ENCODE data around the gene PROS1.

PROS1 gene

DNA sequence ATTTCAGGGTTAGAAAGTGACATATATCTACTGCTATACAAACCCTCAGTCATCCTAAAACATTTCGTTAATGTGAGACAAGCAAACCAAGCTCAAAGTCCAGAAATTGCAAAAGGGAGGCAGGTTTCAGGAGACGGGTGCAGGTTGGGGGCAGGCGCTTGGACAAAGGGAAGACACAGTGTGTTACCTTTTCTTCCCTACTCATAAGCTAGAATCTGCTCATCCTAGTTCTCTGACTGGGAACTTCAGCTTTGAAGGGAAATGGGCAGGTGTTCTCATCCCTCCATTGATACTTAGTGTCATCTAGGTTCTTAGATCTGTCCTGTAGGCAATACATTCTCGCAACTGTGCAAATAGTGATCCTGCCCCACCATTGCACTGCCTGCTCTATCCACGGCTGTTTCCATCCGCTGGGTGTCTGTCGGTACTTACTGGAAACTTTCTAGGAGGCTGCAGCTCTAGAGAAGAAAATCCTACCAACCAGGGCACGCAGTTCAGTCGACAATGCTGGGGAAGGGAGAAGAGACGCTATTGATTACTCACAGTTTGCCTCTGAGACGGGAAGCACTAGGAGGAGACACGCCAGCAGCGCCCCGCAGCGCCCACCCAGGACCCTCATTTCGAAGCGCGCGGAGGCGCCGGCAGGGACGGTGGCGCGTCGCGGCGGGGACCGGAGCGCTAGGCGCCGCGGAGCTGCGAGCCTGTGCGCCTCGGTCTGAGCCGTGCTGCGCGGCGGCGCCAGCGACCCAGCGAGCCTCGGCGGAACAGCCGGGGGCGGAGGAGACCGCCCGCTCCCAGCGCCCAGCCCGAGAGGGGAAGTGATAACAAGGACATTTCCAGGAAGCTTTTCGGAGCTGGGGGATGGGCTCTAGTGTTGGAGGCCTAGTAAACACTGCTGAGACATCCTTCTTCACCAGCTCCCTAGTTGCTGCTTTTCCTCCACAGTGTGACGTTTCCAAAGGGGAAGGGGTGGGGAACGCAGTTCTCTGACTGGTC lies at the start of gene PROS1:
PROS1 (minus strand) TSS at position 766 of the 996 bp plus-strand sequence; CDS start at position 619, 147 bp downstream.
- peak; percentile 92 for DNase-seq

DNA sequence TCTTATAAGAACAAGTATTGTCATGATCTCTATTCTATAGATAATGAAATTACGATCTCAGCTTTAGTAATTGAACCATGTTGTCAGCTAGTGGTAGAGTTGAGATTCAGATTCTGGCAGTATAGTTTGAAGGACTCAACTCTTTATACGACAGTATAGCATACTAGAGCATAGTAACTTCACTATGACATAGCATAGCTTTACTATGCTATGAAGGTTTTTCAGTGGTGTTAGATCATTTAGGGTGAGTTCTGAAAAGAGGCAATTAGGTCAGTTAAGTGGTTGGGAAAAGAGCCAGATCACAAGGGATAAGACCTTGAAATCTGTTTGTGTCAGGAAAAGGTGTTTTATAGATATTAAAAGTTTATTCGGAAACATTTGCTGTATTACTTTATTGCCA lies 46.6 kb upstream of the PROS1 start:
- no peak for DNase-seq

DNA sequence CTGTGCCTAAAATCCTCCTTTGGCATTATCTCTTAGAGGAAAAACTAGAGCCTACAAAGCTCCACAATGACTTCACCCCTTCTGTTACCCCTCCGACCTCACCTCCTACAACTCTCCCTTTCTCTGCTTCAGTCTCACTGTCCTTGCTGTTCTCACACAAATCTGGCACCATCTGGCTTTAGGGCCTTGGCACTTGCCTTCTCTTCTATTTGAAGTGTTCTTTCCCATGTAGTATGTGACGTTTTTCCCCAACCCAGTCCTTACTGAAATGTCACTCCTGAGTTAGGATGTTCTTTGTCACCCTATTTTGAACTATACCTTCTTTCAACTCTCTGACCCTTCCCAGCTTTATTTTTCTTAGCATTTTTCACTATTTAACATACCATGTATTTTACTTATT lies 46.0 kb upstream of the PROS1 start:
- DNase-seq: no peak

DNA sequence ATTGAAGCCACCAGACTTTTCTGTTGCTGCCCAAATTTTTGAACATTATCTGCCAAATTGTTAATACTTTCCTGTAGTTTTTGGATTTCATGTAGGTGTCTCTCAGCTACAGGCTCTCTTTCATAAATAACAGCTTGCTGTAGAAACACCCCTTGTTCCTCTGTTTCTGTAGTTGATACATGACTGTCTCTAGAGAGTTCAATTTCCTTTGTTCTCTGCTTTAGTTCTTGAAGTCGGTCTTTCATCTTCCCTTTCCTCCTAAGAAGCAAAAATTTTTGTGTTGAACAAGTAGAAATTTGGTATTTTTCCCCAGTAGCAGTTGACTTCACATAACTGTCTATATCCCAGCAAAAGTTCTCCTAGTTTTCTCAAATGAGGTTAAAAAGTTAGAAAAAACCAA lies 41.3 kb upstream of the PROS1 start:
- DNase-seq: no peak

DNA sequence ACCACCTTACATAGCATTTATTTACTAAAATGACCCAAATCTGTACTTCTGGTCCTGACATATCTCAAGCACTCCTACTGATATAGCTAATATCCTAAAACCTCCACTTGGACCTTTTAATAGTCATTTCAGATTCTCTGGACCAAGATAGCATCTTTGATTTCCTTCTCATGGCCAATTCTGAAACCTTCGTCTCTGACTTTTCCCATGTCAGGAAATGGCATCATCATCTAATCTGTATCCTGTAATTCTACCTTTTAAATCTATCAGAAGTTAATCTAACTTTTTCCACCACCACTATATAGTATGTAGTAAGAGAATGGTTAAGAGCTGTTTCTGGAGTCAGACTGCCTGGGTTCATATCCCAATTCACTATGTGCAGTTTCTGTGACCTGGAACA lies 38.5 kb upstream of the PROS1 start:
- no peak for DNase-seq

DNA sequence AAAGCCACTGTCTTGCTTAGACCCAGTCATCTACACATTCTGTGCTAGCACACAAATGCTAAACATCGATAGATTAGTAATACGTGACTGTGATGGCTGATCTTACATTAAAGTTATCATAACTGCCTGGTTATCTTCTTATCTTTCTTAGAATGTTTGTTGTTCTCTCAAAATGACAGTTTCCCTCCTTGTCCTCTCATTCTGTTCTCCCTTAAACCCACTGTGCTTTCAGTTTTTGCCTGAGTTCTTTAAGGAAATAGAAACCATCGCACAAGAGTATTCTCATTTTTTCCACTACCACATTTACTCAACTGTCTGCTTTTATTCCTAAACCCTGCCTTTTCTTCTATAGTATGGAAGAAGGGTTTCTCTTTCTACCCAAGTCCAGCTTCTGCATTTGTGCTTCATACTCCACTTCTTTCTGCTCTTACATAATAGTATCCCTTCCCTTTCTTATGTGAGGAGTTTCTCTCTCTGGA lies 37.6 kb upstream of the PROS1 start:
- DNase-seq: no peak

DNA sequence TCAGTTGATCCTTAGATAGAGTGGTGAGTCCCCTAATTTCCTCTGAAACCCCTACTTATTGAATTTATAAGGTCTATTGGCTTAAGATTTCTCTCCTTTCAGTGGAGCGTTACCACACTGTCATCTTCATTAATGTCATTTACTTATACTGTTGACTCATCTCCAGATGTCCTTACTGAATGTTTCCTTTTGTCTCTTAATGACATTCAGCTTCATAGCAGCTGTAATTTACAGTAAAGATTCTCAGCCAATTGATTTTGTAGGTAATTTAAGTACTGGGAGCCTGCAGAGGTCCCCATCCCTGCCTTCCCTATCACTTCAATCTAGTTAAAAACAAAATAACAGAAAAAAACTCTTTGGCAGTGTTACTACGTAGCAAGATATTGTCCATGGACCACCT lies 35.9 kb upstream of the PROS1 start:
- DNase-seq: no peak

DNA sequence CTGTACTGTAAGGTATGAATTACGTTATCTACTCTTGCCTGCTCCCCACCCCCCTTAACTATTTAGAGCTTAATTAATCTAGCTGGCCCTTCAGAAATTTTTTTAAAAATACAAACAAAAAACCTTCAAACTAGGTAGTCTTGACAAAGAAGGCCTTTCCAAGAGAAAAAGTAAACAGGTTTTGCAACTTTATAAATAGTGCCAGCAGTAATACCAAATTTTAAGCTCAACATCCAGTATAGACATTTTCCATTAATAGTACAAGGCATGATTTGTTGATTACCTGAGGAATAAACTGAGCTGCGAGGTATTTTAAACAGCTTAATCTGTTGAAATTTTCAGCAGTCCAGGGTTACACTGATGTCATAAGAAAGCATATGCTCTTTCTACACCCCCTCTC lies 34.6 kb upstream of the PROS1 start:
- no peak for DNase-seq

DNA sequence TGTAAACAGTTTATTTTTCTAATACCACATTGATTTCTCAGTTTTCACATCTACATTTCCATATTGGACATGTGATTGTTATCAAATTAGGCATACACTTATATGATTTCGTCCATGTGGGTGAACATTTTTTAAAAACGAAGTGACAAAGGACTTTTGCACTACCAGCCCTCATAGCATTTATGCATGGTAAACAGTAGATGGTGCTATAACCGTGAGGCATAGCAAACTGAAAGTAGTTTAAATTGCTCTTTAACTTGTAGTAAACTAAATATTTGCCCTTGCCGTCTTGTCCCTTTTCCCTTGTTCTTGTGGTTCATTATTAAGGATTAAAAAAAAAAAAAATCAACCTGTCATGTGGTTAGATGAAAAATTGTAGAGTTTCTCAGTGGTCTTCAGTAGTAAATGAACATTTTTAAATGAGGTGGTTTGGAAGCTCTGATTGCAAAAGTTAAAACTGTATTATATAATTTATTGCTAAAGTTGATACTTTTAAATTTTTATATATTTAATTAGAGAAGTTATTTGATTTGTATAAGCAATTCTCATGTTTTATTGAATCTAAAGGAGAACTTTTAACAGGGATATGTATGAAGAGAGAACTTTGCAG lies 30.7 kb upstream of the PROS1 start:
- peak; percentile 88 for DNase-seq

DNA sequence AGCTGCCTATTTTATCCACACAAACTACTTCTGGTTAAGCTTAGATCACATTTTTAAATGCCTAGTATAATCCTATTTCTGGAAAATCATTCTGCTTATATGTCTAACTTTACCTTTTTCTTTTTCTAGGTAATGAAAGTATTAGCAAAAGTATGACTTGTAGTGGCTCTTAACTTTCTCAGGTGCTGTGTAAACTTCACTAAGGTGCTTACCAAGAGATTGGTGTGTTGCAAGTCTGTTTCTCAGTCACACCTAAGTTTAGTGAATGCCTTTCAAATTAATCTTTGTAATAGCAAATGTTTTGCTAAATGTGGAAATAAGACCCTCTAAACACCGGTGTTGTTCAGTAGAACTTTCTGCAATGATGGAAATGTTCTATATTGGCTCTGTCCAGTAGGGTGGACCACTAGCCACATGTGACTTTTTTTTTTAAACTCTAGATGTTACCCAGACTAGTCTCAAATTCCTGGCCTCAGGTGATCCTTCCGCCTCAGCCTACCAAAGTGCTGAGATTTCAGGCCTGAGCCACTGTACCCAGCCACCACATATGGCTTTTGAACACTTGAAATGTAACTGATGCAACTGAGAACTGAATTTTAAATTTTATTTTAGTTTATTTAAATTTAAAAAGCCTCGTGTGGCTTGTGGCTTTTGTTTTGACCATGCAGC lies 28.3 kb upstream of the PROS1 start:
- DNase-seq: no peak

DNA sequence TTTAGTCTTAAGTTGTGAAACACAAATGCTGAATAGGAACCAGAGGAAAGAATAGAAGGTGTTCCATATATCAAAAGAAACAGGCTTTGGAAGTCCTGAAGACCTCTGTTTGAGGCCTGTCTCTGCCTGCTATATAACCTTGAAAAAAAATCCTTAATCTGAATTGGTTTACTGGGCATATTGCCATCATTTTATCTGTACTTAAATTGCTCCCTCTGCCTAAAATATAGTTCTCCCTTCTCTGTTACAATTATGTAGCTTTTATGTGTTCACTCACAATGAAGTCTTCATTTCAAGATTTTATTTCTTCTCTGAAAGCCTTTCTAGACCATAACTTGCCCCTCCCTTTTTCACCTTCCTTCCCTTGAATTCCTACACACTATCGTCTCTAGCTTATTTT lies 27.5 kb upstream of the PROS1 start:
- peak; percentile 37 for DNase-seq

DNA sequence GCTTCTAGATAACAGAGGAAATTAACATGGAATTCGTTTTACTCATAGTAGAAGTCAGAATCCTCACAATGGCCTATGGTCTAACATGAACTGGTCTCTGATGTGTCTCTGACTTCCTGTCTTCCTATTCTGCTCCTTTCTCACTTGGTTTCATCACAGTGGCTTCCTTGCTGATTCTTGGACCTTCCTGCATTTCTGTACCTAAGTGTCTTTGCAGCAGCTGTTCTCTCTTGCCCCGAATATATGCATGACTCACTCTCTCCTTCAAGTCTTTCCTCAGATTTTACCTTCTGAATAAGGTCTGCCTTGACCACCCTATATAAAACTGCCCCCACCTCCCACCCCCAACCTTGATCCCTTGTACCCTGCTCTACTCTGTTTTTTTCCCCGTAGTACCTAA lies 20.4 kb upstream of the PROS1 start:
- DNase-seq: no peak

DNA sequence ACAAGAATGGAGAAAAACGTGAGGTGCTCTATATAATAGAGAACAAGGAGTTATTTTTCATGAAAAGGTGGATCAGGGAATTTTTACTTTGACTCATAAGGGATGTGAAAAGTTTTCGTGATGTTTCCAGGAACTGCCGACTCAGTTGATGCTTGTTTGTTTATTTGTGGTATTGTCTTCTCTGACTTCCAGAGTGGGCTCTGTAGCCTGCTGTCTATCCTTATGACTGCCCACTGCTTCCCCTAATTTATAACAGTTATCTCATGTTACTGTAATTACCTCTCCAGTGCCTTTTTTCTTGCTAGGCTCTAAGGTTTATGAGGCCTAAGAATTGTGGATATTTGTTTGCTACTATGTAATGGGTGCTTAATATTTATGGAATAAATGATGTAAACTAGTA lies 18.5 kb upstream of the PROS1 start:
- DNase-seq: no peak

DNA sequence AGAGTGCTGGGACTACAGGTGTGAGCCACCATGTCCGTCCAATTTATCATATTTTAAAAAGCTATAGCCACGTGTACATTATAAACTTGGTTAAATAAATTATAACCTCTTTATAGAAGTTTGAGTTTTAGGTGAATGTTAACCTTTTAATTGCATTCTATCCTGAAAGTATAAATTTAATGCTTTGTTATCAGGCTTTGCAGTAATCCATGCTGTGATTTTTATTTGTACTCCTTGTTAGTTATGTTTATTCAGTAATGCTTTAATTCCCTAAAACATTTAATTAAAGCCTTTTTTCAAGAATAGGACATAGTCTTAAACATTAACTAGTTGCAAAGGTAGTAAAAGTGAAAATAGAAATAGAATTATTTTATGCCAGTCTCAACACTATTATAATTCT lies 17.9 kb upstream of the PROS1 start:
- no peak for DNase-seq

DNA sequence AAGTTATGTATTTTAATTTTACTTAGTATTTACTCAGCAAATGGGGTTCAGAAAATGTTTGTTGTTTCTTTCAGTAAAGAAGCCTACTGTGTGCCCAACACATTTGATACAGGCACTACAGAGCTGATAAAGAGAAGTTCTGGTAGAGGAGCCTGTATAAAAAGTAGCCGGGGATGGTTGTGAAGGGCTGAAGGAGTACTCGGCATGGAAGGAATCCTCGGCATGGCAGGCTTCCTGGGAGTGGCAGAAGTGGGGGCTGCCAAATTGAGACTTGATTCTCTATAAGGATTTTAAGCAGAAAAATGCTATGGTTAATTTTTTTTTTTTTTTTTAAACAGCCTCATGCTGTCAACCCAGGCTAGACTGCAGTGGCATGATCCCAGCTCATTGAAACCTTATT lies 15.5 kb upstream of the PROS1 start:
- DNase-seq: no peak

DNA sequence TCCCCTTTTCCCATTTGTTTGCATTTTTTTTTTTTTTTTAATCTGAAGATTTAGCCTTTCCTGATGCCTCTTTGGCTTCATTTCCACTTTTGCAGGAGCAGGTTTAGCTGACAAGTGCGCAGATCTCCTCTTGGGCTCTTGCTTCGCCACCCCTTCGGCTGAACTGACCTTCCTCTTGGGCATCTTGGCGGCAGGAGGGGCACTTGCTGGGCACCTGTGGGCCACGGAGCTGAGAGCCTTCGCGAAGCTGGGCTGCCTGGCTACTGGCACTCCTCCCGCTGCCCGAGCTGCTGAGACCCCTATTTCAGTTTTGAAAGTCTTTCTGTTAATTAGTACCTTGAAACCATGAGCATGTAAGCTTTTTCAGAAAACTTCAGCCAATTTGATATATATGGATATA lies 15.1 kb upstream of the PROS1 start:
- no peak for DNase-seq

DNA sequence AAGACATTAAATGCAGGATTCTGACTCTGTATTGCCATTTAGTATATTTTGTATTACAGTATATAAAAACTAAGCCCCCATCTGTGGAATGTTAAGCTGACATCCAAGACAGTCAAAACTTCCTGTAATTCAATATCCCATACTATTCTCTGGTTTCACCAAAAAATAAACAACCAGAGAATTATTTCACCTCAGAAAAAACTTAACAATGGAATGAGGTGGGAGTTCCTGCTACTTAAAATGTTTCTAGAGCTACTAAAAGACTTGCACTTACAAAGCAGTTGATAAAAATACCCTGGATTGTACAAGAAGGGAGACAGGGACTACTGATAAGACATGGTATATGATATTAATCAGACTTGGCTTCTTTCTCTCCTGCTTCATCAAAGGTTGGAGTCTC lies 14.6 kb upstream of the PROS1 start:
- DNase-seq: no peak

DNA sequence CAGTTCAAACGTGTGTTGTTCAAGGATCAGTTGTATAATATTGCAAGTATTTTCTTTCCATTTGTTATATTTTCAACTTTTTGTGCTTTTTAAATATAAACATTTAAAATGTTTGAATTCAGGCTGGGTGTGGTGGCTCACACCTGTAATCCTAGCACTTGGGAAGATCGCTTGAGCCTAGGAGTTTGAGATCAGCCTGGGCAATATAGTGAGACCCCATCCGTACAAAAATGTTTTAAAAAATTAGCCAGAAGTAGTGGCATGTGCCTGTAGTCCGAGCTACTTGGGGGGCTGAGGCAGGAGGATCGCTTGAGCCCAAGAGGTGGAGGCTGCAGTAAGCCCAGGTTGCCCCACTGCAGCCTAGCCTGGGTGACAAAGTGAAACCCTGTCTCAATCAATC lies 10.9 kb upstream of the PROS1 start:
- DNase-seq: no peak

DNA sequence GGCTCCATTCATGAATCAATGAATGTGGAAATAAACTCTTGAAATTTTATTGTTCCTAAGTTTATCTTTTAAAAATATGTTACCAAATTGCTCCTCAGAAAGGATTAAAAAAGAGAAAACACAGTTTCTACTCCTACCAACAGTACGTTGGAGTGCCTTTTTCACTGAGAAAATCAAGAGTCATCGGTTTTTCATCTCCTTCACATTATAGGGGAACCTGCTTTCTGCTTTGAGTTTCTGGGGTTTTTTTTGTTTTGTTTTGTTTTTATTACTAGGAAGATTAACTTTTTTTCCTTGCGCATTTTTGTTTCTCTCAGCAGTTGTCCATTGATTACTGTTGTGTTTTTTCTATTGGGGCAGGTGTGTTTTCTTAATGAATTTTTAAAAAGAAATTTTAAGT lies 9.7 kb upstream of the PROS1 start:
- no peak for DNase-seq

DNA sequence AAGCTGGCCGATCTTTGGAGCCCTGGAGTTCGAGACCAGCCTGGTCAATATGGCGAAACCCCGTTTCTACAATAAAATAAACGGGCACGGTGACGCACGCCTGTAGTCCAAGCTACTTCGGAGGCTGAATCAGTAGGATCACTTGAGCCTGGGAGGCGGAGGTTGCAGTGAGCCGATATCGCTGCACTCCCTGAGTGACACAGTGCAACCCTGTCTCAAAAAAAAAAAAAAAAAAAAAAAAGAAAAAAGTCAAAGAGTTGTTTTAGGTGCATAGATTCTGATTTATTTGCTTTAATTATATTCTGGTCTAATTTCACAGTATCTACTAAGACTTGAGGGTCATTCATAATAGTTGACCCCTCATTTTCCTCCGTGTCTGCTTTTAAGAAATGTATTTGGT lies 8.0 kb upstream of the PROS1 start:
- no peak for DNase-seq

DNA sequence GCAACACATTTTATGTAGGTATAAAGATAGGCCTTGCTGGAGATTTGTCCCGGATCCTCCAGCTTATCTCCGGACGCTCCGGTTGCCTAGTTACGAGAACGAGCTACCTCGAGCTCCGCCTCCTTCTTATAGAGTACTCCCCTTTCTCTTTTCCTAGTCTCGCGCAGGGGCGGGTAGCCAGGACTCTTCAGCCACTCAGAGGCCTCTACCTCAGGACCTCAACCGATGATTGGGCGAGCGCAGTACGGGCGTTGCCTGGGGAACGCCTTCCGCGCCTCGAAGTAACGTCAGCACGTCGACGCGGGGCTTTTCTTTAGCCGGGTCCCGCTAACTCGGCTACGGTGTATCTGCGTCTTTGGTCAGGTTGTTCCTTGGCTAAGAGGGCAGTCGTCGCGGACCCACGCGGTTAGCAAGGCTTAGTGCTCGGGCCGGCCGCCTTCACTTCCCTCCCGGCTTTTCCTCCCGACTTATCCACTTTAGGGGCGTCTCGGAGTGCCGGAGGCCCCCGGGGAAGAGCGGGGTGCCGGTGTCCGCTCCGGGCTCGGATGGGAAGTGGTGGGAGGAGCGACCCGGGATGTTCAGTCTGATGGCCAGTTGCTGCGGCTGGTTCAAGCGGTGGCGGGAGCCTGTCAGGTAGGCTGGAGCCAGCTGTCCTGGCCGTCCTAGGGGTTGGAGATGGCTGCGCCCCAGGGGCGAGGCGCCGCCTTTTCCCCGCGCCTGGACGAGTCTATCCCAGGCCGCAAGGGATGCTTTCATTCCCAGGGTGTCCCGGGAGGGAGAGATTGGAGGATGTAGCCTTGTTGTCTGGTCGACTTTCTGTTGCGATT lies 6.4 kb upstream of the PROS1 start, which contains the start of gene ARL13B:
ARL13B (plus strand) TSS at position 306 of the 827 bp plus-strand sequence; CDS start at position 575, 269 bp downstream.
- DNase-seq: peak; percentile 100

DNA sequence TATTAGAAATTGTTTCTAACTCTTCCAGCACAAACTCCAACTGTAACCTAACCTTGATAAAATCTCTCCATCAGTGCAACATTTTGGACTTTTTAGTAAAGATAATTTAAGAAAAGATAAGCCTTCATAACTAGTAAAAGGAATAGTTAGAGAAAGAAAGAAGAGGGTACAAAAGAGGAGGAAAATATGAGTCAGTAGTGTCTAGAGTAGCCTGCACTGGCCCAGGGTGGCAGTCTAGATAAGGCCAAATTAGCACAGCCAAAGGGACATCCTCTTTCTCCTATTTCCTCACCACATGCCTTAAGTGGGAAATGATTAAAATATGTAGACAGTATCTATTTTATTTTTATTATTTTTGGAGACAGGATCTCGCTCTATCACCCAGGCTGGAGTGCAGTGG lies 3.7 kb downstream of the PROS1 start:
- DNase-seq: peak; percentile 82

DNA sequence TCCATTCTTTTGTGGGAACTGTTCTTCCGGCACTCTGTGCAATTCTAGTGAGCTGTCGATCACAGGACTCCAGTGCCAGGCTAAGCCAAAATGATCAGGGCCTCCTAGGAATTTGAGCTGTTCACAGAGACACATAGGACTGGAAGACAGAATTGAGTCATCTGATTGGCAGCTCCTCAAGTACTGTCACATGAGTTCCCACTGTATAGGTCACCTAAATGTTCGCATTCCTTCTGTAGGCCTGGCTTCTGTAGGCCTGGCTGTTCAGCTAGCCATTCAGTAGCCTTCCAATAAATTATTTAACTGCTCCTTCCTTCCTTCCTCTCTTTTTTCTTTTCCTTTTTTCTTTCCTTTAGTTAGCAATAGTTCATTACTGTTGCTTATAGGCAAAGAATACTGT lies 4.3 kb downstream of the PROS1 start:
- peak; percentile 35 for DNase-seq
